Small intestine (tissue), 16 donors: ENCODE results near the gene TUBG2. TPM values are rescaled to one million over a fixed set of nuclear protein-coding genes. Genes with fewer than 3 reads are reported as not detected.
"Not testable (repeated sequence)": the region's sequence is repeated elsewhere in the genome, so short reads cannot be mapped to it uniquely, and the experiment has no call there.

Experiments
- DNase-seq, 2 donors: peaks; one replicate each; pipeline versions ENCODE4 v3.0.0 to v3.0.0-alpha.2; 2013
- FAIRE-seq: peaks from 2 replicates; lab custom pipeline; 2012; peaks lifted over from hg19 to GRCh38; lab: Jason Lieb, UNC
- H3K27ac ChIP-seq, 3 donors: one replicate each; pipeline ENCODE4 v1.5.1; 2013; ENCODE audit warnings: low read length in 2 of 3, mild to moderate bottlenecking in 2 of 3, control low read depth in 1 of 3, inconsistent platforms in 1 of 3, low read depth in 1 of 3, moderate library complexity in 1 of 3
- H3K27me3 ChIP-seq, 3 donors: one replicate each; pipeline ENCODE4 v1.6.1; 2013; ENCODE audit warnings: low read length in 3 of 3, inconsistent platforms in 1 of 3; ENCODE audit not compliant: control insufficient read depth in 3 of 3, insufficient read depth in 3 of 3
- H3K36me3 ChIP-seq, 3 donors: one replicate each; pipeline ENCODE4 v1.6.1; 2013; ENCODE audit warnings: low read length in 3 of 3, inconsistent platforms in 1 of 3, low read depth in 1 of 3, mild to moderate bottlenecking in 1 of 3, moderate library complexity in 1 of 3; ENCODE audit not compliant: control insufficient read depth in 3 of 3, insufficient read depth in 2 of 3
- H3K4me1 ChIP-seq, 3 donors: one replicate each; pipeline ENCODE4 v1.6.1; 2013; ENCODE audit warnings: low read length in 2 of 3, inconsistent platforms in 1 of 3, low read depth in 1 of 3, mild to moderate bottlenecking in 1 of 3, moderate library complexity in 1 of 3; ENCODE audit not compliant: control insufficient read depth in 3 of 3, insufficient read depth in 2 of 3
- H3K4me3 ChIP-seq, 3 donors: one replicate each; pipeline ENCODE4 v1.5.1; 2013; ENCODE audit warnings: low read length in 3 of 3, control low read depth in 1 of 3, inconsistent platforms in 1 of 3, low read depth in 1 of 3, mild to moderate bottlenecking in 1 of 3, moderate library complexity in 1 of 3
- H3K9me3 ChIP-seq, 2 donors: one replicate each; pipeline ENCODE4 v1.6.1; 2013; ENCODE audit warnings: low read depth in 1 of 2, low read length in 1 of 2; ENCODE audit not compliant: control insufficient read depth in 2 of 2, insufficient read depth in 1 of 2
- WGBS, 3 donors: extraction: QIAGEN DNeasy Blood & Tissue Kit; methylation state at CpG; one replicate each; pipeline ENCODE4 v1.1.7; 2013; 5-methylcytosine and 5-hydroxymethylcytosine counted together
- long read RNA-seq, 10 donors: transcript quantifications; one replicate each; lab custom pipeline, GENCODE V29; 2026
- polyA plus RNA-seq, 4 donors: library from polyadenylated mRNA; stranded (reverse) in 3 of 4; unstranded in 1 of 4; fragments of 200-250 nt in 3 of 4; fragments of 120-200 nt in 1 of 4; gene quantifications; one replicate each; pipeline versions ENCODE4 v1.2.1 to v1.2.3, GENCODE V29; 2013
- donor health status: healthy with polysubstance abuse.
- donor health status: control.
- donor health status: control.
- donor health status: Bipolar disorder and iron deficiency.
- donor health status: healthy.

TUBG2 gene
- 10 to 100 TPM in 1 of 4 donors, 1 to 10 TPM in 3; 1.3 to 15.4 (median 4.9) TPM for polyA plus RNA-seq
- long read RNA-seq, donor 1, result 0 reads
- long read RNA-seq, donor 2, result 0 reads
- long read RNA-seq, donor 3, result 0 reads
- long read RNA-seq, donor 4, result 0 reads
- long read RNA-seq, donor 5, result 0 reads
- long read RNA-seq, donor 6, partial matches to known transcripts, result 0 of 1 reads
- long read RNA-seq, donor 6, other reads (novel, unspliced or antisense), result 0 of 1 reads
- long read RNA-seq, donor 7, partial matches to known transcripts, result 17 of 37 reads
- long read RNA-seq, donor 7, other reads (novel, unspliced or antisense), result 17 of 37 reads
- long read RNA-seq, donor 8, result 0 reads
- long read RNA-seq, donor 9, result 0 reads
- long read RNA-seq, donor 10, result 0 reads

DNA sequence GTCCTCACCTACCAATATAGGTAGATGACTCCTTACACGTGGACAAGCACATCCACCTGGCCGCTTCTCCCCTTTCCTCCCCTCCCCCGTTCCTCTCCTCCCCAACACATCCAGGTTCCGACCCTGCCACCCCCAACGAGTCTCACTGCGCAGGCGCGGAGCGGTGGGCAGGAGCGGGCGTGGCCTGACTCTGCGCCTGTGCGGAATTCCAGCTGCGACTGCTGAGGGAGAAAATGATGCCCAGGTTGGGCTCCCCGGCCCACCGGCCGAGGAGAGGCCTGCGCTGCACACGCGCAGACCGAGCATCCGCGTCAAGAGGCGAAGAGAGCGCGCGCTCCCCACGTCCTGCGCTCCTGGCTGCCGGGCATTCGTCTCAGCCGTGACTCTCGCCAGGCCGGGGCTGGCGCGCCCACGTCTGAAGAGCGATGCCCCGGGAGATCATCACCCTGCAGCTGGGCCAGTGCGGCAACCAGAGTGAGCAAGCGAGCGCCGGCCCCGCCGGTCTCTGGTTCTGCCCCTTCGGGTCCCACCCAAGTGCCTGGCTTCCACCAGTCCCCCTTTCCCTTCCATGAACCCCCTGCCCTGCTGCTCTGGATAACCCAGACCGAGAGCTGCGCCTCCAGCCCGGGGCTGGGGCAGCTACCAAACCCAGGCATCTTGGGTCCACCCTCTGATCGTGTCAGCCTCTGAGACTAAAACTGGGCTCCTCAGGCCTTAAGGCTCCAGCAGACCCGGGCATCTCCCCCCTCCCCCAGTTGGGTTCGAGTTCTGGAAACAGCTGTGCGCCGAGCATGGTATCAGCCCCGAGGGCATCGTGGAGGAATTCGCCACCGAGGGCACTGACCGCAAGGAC lies at the start of gene TUBG2:
Gene TUBG2 (plus strand): TSS at position 206 of the 853 bp plus-strand sequence. CDS start 220 bp downstream, at position 426.
- DNase-seq (peak; percentile 60 to 91), FAIRE-seq (no peak)
- Histone ChIP-seq H3K27me3 (peaks cover 0 to 2% (median 0%) of the 10 kb centered on the region in 3 donors), H3K4me1 (peaks cover 5 to 23% (median 9%) of the 10 kb centered on the region in 3 donors), H3K9me3 (no peaks in the 10 kb centered on the region), H3K4me3 (peak within 1 kb of the TSS; percentile 57 to 63 (median 59)), H3K36me3 (peaks cover 0 to 11% (median 0%) of the 10 kb centered on the region in 3 donors), H3K27ac (peak within 1 kb of the TSS in 2 of 3 donors; percentile 49 to 62)
- WGBS, 3 donors, result 2 to 4% (median 2%) methylated on average over 44 to 59 of the region's 59 CpGs

DNA sequence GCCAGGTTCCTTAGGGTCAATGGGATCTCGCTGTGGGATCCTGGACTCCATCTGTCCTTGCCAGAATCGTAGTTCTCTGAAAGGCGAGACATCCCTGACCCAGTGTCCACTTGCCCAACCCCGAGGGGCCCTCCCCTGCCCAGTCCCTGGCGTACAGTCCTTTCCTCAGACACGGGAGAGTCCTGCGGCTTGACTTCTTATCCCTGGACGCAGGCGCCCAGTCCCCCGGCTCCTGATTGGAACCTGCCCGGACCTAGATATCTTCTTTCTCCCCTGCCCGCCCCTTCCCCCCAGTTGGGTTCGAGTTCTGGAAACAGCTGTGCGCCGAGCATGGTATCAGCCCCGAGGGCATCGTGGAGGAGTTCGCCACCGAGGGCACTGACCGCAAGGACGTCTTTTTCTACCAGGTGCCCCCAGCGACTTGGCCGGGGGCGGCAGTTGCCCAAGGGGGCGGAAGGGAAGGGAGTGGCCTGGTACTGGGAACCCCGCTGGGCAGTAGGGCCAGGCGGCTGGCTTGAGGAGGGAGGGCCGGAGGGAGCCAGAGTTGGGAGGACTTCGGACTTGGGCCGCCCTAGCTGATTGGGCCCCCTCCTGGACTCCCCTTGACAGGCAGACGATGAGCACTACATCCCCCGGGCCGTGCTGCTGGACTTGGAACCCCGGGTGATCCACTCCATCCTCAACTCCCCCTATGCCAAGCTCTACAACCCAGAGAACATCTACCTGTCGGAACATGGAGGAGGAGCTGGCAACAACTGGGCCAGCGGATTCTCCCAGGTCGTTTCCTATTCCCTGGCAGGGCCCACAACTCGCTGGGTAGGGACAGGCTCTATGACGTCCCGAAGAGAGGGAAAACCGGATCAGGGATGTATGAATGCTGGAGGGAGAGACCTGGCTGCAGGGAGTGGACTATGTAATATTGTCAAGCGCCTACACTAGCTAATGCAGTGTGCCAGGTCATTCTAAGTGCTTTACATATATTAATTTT lies 49.0 kb upstream of the TUBG2 start:
- 5 to 13% (median 12%) methylated on average over 27 to 35 of the region's 42 CpGs for WGBS, 3 donors
- peak; percentile 22 to 43 for DNase-seq
- Histone ChIP-seq H3K4me1 (peaks cover 0 to 21% (median 8%) of the 10 kb centered on the region in 3 donors), H3K4me3 (peak overlapping the region; percentile 68 to 82 (median 72)), H3K36me3 (peaks cover 4 to 40% (median 12%) of the 10 kb centered on the region in 3 donors), H3K27ac (peak overlapping the region; percentile 57 to 89 (median 83))
- not testable (repeated sequence) for FAIRE-seq, H3K9me3 ChIP-seq, H3K27me3 ChIP-seq

DNA sequence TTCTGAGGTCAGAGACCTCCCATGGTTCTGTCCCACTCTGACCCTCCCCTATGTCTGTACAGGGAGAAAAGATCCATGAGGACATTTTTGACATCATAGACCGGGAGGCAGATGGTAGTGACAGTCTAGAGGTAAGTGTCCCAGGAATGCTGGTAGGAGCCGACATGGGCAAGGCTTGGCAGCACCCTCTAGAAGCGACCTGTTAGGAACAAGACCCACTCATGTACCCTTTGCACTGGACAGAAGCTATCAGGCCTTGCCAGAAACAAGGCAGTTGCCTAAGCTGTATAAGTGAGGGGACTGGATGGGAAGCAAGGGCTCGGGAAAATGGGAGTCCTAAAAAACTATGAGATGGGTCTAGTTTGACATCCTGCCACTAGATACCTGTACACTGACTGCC lies 47.1 kb upstream of the TUBG2 start:
- DNase-seq (no peak), FAIRE-seq (no peak)
- no peaks in the 10 kb centered on the region for H3K9me3 ChIP-seq
- H3K4me1 ChIP-seq, result peaks cover 0 to 19% (median 6%) of the 10 kb centered on the region in 3 donors
- no peak overlapping the region for H3K27ac ChIP-seq
- WGBS, 3 donors, result 95 to 98% (median 95%) methylated on average over 4 of the region's 4 CpGs
- H3K4me3 ChIP-seq, result no peak overlapping the region
- no peaks in the 10 kb centered on the region for H3K27me3 ChIP-seq
- H3K36me3 ChIP-seq, result peaks cover 10 to 48% (median 15%) of the 10 kb centered on the region in 3 donors

DNA sequence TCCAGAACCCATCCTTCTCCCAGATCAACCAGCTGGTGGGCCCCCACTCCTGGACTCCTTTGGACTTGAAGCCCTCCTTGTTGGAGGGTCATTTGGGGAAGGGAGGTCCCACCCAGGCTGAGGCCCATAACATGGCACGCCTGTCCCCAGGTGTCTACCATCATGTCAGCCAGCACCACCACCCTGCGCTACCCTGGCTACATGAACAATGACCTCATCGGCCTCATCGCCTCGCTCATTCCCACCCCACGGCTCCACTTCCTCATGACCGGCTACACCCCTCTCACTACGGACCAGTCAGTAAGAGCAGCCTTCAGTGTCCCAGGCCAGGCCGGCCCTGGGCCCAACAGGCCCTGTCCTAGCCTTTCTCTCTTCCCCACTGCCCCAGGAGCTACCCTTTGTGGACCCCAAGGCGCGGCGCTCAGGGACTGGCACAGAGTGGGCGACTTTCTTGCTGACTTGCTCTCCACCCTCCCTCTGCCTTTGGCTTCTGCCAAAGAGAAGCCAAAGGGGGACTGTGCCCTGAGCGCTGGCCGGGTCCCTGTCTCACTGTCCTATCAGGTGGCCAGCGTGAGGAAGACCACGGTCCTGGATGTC lies 45.3 kb upstream of the TUBG2 start:
- H3K4me1 ChIP-seq, result peaks cover 0 to 10% (median 2%) of the 10 kb centered on the region in 3 donors
- no peaks in the 10 kb centered on the region for H3K9me3 ChIP-seq
- no peak for DNase-seq
- no peak overlapping the region for H3K4me3 ChIP-seq
- FAIRE-seq, result no peak
- WGBS, 3 donors, result 95 to 98% (median 96%) methylated on average over 17 of the region's 17 CpGs
- no peaks in the 10 kb centered on the region for H3K27me3 ChIP-seq
- peaks cover 10 to 45% (median 15%) of the 10 kb centered on the region in 3 donors for H3K36me3 ChIP-seq
- H3K27ac ChIP-seq, result no peak overlapping the region

DNA sequence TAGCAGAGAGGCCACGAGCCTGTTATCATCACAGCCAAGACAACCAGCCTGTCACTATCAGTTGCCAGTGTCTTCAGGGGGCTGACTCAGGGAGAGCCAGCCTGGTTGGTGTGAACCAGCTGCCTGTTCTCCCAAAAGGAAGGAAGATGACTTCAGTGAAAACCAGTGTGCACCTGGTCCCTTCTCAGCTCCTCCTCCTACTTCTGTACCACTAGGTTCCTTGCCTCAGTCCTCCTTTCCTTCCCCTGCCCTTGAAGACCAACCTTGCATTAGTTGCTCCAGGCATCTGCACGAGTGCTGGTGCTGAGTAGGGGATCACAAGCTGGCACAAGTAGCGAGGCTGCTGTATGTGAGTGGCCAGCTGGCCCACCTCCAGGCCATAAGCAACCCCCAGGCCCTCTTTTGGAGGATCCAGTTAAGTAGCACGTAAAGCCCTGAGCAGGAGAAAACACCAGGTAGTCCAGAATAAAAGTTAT lies 41.1 kb upstream of the TUBG2 start:
- H3K9me3 ChIP-seq, result no peaks in the 10 kb centered on the region
- H3K4me1 ChIP-seq, result peaks cover 0 to 5% (median 0%) of the 10 kb centered on the region in 3 donors
- H3K27me3 ChIP-seq, result no peaks in the 10 kb centered on the region
- FAIRE-seq (no peak), DNase-seq (no peak)
- H3K4me3 ChIP-seq, result no peak overlapping the region
- H3K27ac ChIP-seq, result peak overlapping the region in 1 of 3 donors; percentile 4
- H3K36me3 ChIP-seq, result peaks cover 8 to 29% (median 15%) of the 10 kb centered on the region in 3 donors
- 61 to 72% (median 71%) methylated on average over 4 of the region's 4 CpGs for WGBS, 3 donors

DNA sequence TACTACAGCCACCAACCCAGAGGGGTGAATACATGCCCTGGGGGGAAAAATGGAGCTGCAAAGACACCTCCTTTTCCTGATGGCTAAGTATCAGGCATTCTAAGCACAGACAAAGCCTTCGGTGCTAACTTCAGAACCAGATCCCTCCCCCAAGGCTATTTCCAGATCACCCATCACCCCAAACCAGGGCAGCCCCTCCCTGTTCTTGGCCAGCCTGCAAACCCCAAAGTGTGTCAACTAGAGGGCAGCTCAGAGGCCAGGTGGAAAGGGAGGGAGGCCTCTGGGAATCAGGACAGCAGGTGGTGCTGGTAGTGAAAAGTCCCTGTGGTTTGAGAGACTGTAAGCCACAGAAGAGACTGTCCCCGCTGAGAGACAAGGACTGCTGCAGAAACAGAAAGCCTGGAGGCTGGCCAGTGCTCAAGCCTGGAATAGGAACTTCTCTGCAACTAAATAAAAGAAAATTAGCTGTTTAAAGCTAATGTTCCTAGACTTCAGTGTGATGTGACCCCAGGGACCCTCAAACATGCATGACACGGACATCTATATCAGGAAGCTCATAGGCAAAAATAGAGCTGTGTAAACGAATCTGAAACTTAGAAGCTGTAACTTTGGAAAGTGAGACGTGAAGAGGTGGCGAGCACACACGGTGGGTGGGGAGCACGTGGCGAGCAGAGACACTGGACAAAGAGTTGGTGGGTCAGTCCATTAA lies 40.5 kb upstream of the TUBG2 start:
- peaks cover 0 to 5% (median 0%) of the 10 kb centered on the region in 3 donors for H3K4me1 ChIP-seq
- H3K27me3 ChIP-seq, result no peaks in the 10 kb centered on the region
- peak; percentile 34 to 76 for DNase-seq
- H3K27ac ChIP-seq, result peak overlapping the region in 1 of 3 donors; percentile 14
- H3K36me3 ChIP-seq, result peaks cover 8 to 23% (median 9%) of the 10 kb centered on the region in 3 donors
- no peak for FAIRE-seq
- H3K9me3 ChIP-seq, result no peaks in the 10 kb centered on the region
- 15 to 26% (median 19%) methylated on average over 9 of the region's 9 CpGs for WGBS, 3 donors
- no peak overlapping the region for H3K4me3 ChIP-seq

DNA sequence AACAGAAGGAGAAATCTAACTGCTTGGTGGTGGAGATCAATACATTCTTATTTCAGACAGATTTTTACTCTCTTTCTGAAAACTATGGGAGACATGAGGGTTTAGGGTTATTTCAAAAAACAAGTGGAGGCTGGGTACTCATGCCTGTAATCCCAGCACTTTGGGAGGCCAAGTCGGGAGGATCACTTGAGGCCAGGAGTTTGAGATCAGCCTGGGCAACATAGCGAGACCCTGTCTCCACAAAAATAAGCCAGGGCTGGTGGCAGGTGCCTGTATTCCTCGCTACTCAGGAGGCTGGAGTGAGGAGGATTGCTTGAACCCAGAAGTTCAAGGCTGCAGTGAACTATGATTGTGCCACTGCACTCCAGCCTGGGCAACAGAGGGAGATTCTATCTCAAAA lies 37.1 kb upstream of the TUBG2 start:
- DNase-seq, H3K9me3 ChIP-seq, H3K4me3 ChIP-seq, H3K27me3 ChIP-seq, H3K36me3 ChIP-seq, FAIRE-seq, H3K27ac ChIP-seq, H3K4me1 ChIP-seq: not testable (repeated sequence)
- 87 to 91% (median 90%) methylated on average over 3 of the region's 3 CpGs for WGBS, 3 donors
